Brain microvascular endothelial cell (primary cell): ENCODE results near the gene FAM204A.

Experiments used
- DNase-seq: peaks from one replicate; pipeline ENCODE4 v3.0.0-alpha.2; 2020
- H3K27ac ChIP-seq: fragments of 250-450 bp; sonication (Bioruptor Pico); 2 replicates; pipeline ENCODE4 v1.5.1; 2020; ENCODE audit warnings: mild to moderate bottlenecking, moderate library complexity
- H3K27me3 ChIP-seq: fragments of 250-450 bp; sonication (Bioruptor Pico); replicated peaks from 2 replicates; pipeline ENCODE4 v1.5.1; 2020; ENCODE audit warnings: mild to moderate bottlenecking
- H3K36me3 ChIP-seq: fragments of 250-450 bp; sonication (Bioruptor Pico); replicated peaks from 2 replicates; pipeline ENCODE4 v1.5.1; 2020; ENCODE audit warnings: mild to moderate bottlenecking
- H3K4me3 ChIP-seq: 2 replicates; pipeline ENCODE4 v1.5.1; 2011; ENCODE audit warnings: low read depth, mild to moderate bottlenecking, control low read depth, low read length, moderate library complexity
- in situ Hi-C: cut with HindIII; loops from 2 replicates; pipeline ENCODE4 v1.10.0; 2017; ENCODE audit warnings: low sequenced_read_pairs, low pct_ligation_motif_present
- TF ChIP-seq, protein P1 (sequence below): IDR thresholded peaks from 2 replicates; pipeline ENCODE4 v1.5.1; 2011; ENCODE audit warnings: low read depth, mild to moderate bottlenecking, moderate library complexity, low read length, control low read depth, inconsistent platforms; ENCODE audit errors: missing control alignments

FAM204A gene

GRCh38 chr10:118356628-118357027 lies 14.5 kb upstream of the FAM204A start:
- Histone ChIP-seq H3K27ac (no peak overlapping the region), H3K36me3 (no peaks in the 10 kb centered on the region), H3K27me3 (no peaks in the 10 kb centered on the region), H3K4me3 (no peak overlapping the region)
- TF ChIP-seq, protein P1, sequence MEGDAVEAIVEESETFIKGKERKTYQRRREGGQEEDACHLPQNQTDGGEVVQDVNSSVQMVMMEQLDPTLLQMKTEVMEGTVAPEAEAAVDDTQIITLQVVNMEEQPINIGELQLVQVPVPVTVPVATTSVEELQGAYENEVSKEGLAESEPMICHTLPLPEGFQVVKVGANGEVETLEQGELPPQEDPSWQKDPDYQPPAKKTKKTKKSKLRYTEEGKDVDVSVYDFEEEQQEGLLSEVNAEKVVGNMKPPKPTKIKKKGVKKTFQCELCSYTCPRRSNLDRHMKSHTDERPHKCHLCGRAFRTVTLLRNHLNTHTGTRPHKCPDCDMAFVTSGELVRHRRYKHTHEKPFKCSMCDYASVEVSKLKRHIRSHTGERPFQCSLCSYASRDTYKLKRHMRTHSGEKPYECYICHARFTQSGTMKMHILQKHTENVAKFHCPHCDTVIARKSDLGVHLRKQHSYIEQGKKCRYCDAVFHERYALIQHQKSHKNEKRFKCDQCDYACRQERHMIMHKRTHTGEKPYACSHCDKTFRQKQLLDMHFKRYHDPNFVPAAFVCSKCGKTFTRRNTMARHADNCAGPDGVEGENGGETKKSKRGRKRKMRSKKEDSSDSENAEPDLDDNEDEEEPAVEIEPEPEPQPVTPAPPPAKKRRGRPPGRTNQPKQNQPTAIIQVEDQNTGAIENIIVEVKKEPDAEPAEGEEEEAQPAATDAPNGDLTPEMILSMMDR, result no peak
- in situ Hi-C loops, result no loop called here
- DNase-seq, result no peak

DNA sequence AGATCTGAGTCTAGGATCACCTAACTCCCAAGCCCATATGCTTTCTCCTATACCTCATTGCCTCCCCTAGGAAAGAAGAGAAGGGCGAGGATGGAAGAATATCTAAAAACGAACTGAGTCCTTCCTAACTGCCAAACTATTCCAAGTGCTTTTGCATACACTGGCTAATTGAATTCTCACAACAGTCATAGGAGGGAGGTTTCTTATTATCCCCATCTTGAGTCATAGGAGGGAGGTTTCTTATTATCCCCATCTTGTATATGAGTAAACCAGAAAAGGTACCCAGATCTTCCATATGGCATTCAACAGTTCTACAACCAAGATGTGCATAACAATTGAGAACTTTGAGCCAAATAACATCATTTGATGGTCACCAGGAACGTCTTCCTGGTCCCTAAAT lies 13.1 kb upstream of the FAM204A start:
- Histone ChIP-seq H3K36me3 (no peaks in the 10 kb centered on the region), H3K4me3 (no peak overlapping the region), H3K27ac (no peak overlapping the region), H3K27me3 (no peaks in the 10 kb centered on the region)
- DNase-seq, result no peak
- TF ChIP-seq, protein P1, result no peak
- in situ Hi-C loops, result no loop called here

DNA sequence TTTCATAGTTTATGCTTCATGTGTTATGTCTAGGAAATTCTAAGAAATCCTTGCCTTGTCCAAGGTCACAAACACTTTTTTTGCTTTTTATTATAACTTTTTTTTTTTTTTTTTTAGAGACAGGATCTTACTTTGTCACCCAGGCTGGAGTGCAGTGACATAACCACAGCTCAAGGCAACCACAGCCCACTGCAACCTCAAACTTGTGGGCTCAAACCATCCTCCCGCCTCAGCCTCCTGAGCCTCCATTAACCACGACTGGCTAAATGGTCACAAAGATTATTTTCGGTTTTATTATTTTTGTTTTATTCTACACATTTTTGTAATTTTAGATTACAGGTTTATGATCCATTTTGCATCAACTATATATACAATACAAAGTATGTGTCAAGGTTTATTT lies 7.1 kb upstream of the FAM204A start:
- in situ Hi-C loops, result no loop called here
- Histone ChIP-seq H3K27me3 (no peaks in the 10 kb centered on the region), H3K27ac (no peak overlapping the region), H3K4me3 (no peak overlapping the region), H3K36me3 (no peaks in the 10 kb centered on the region)
- DNase-seq, result no peak
- TF ChIP-seq, protein P1, result no peak

GRCh38 chr10:118343549-118343948 lies 1.4 kb upstream of the FAM204A start:
- Histone ChIP-seq H3K27ac (no peak overlapping the region), H3K36me3 (no peaks in the 10 kb centered on the region), H3K4me3 (no peak overlapping the region), H3K27me3 (no peaks in the 10 kb centered on the region)
- no peak for DNase-seq
- in situ Hi-C loops, result no loop called here
- TF ChIP-seq, protein P1, result no peak

DNA sequence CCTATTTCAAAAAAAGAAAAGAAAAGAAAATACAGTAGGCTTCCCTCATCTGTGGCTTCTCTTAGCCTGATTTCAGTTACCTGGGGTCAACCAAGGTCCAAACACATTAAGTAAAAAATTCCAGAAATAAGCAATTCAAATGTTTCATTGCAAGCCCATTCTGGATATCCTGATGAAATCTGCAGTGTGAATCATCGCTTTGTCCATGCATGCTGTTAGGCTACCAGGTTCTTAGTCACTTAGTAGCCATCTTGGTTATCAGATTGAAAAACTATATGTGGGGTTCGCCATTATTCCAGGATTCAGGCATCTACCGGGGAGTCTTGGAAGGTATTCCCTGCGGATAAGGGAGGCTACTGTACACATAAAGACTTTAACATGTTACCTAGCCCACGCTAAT lies 991 bp upstream of the FAM204A start:
- no peaks in the 10 kb centered on the region for H3K36me3 ChIP-seq
- H3K27me3 ChIP-seq, result no peaks in the 10 kb centered on the region
- no peak overlapping the region for H3K27ac ChIP-seq
- no peak overlapping the region for H3K4me3 ChIP-seq
- DNase-seq, result peak; percentile 11
- TF ChIP-seq, protein P1, result no peak
- in situ Hi-C loops, result no loop called here

- Histone ChIP-seq H3K4me3 (peak overlapping the region; percentile 86), H3K27ac (peak overlapping the region; percentile 49), H3K27me3 (no peaks in the 10 kb centered on the region), H3K36me3 (no peaks in the 10 kb centered on the region)
- TF ChIP-seq, protein P1, result peak; percentile 18
- in situ Hi-C loops, result no loop called here
- no peak for DNase-seq
Measured at GRCh38 chr10:118342638-118343020, 505 bp upstream of the FAM204A start.
